ENCODE data around the gene ALKBH2. TPM values are rescaled to one million over a fixed set of nuclear protein-coding genes. Genes with fewer than 3 reads are reported as not detected.

ALKBH2 gene
- total RNA-seq, 3 donors from 2014 or later, result 5.8 to 10.1 (median 7.5) TPM

DNA sequence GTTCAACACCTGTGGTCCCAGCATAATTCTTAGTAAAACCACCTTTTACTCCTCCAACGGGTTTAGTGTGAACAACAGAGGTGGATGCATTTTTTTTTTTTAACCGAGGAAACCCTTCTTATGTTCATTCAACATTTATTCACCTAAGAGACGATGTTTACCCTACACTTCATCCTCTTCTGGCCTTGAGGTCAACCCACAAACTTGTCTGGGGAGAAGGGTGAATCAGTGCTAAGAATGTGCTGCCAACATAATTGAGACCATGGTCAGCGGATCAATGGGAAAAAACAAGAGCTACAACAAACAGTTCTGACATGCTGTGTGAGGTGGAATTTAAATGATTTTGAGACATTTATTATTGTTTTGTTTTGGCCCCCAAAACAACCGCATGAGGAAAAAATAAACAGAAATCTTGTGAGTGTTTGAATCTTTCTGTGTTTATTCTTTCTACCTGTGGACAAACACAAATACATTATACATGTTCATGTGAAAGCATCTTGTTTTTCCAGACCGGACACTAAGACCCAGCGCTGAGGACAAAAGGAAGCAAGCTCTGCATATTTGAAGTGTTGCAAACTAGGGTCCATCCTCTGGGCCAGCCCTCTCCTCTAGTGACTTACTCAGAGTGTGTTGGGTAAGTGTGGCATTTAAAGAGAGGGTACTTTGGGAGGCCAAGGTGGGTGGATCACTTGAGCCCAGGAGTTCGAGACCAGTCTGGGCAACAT, 46.0 kb downstream of the ALKBH2 start:
- intact Hi-C loops (cut with DNase I, micrococcal nuclease), result no loop called here
- Histone ChIP-seq H3K4me3 (no peak overlapping the region), H3K36me3 (ENCODE audit: low read depth) (no peaks in the 10 kb centered on the region), H3K4me1 (ENCODE audit: low read depth) (peaks cover 6% of the 10 kb centered on the region), H3K9me3 (no peaks in the 10 kb centered on the region)
- DNase-seq (no peak), ATAC-seq (no peak)
- TF ChIP-seq, protein P1, sequence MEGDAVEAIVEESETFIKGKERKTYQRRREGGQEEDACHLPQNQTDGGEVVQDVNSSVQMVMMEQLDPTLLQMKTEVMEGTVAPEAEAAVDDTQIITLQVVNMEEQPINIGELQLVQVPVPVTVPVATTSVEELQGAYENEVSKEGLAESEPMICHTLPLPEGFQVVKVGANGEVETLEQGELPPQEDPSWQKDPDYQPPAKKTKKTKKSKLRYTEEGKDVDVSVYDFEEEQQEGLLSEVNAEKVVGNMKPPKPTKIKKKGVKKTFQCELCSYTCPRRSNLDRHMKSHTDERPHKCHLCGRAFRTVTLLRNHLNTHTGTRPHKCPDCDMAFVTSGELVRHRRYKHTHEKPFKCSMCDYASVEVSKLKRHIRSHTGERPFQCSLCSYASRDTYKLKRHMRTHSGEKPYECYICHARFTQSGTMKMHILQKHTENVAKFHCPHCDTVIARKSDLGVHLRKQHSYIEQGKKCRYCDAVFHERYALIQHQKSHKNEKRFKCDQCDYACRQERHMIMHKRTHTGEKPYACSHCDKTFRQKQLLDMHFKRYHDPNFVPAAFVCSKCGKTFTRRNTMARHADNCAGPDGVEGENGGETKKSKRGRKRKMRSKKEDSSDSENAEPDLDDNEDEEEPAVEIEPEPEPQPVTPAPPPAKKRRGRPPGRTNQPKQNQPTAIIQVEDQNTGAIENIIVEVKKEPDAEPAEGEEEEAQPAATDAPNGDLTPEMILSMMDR (IDR thresholded peaks at IDR 0.05), result no peak

DNA sequence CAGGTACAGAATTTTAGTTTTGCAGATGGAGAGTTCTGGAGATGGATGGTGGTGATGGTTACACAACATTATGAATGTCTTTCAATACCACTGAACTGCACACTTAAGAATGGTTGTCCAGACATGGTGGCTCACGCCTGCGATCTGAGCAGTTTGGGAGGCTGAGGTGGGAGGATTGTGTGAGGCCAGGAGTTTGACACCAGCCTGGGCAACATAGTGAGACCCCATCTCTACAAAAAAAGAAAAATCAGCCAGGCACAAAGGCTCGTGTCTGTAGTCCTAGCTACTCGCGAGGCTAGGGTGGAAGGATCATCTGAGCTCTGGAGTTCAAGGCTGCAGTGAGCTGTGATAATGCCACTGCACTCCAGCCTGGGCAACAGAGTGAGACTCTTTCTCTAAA, 49.0 kb downstream of the ALKBH2 start:
- TF ChIP-seq, protein P1 (IDR thresholded peaks at IDR 0.05), result no peak
- Histone ChIP-seq H3K9me3 (no peaks in the 10 kb centered on the region), H3K4me3 (no peak overlapping the region), H3K36me3 (ENCODE audit: low read depth) (no peaks in the 10 kb centered on the region), H3K4me1 (ENCODE audit: low read depth) (peaks cover 1% of the 10 kb centered on the region)
- intact Hi-C loops (cut with DNase I, micrococcal nuclease), result no loop called here
- DNase-seq (no peak), ATAC-seq (no peak)

Other genes starting within 250 kb of the ALKBH2 start
- 10 to 100 TPM; 23.9 to 49.5 (median 25.6) TPM for gene SSH1, start 235.9 kb downstream of the ALKBH2 start, total RNA-seq
- gene DAO, start 213.4 kb downstream of the ALKBH2 start, total RNA-seq, result 1 to 10 TPM in 2 of 3 donors, under 1 TPM in 1; 0.79 to 4.8 (median 3.0) TPM
- 1 to 10 TPM in 1 of 3 donors, under 1 TPM in 2; 0.26 to 1.7 (median 0.31) TPM for gene SVOP, start 72.4 kb downstream of the ALKBH2 start, total RNA-seq
- 10 to 100 TPM; 18.2 to 32.0 (median 26.9) TPM for gene USP30, start 40.9 kb downstream of the ALKBH2 start, total RNA-seq
- 10 to 100 TPM; 22.1 to 39.4 (median 35.6) TPM for gene UNG, start 4.1 kb upstream of the ALKBH2 start, total RNA-seq
- 100 to 1,000 TPM in 1 of 3 donors, 10 to 100 TPM in 2; 54.4 to 155 (median 66.3) TPM for gene ACACB, start 23.1 kb upstream of the ALKBH2 start, total RNA-seq
- under 1 TPM in 1 of 3 donors, not detected in 2; 0.25 TPM for gene FOXN4, start 215.8 kb upstream of the ALKBH2 start, total RNA-seq